Esophagus muscularis mucosa (tissue), 4 donors: Measurements from ENCODE around the gene QPRT. TPM values are rescaled to one million over a fixed set of nuclear protein-coding genes. Genes with fewer than 3 reads are reported as not detected.
"Not testable (repeated sequence)": the region's sequence is repeated elsewhere in the genome, so short reads cannot be mapped to it uniquely, and the experiment has no call there.

Experiments
- DNase-seq: peaks from one replicate; pipeline ENCODE4 v3.0.0-alpha.2; 2017; ENCODE audit errors: extremely low spot score
- H3K27ac ChIP-seq, 4 donors: fragments of 200-600 bp; sonication (generic); replicated peaks in 1 of 4; 1 replicate in 3 of 4; 2 replicates in 1 of 4; pipeline ENCODE4 v1.5.1; 2016 to 2019; ENCODE audit warnings: mild to moderate bottlenecking in 1 of 4
- H3K27me3 ChIP-seq, 4 donors: fragments of 200-600 bp; sonication (generic); one replicate each; pipeline versions ENCODE4 v1.5.1 to v1.6.0; 2016 to 2019
- H3K36me3 ChIP-seq, 4 donors: fragments of 200-600 bp; sonication (generic); one replicate each; pipeline ENCODE4 v1.5.1; 2016 to 2019
- H3K4me1 ChIP-seq, 4 donors: fragments of 200-600 bp; sonication (generic); one replicate each; pipeline ENCODE4 v1.5.1; 2016 to 2019
- H3K4me3 ChIP-seq, 4 donors: fragments of 200-600 bp; sonication (generic); 1 replicate in 2 of 4; 2 replicates in 2 of 4; pipeline ENCODE4 v1.5.1; 2016 to 2019; ENCODE audit warnings: mild to moderate bottlenecking in 4 of 4, moderate library complexity in 1 of 4
- H3K9me3 ChIP-seq, 4 donors: fragments of 200-600 bp; sonication (generic); 1 replicate in 3 of 4; 2 replicates in 1 of 4; pipeline ENCODE4 v1.5.1; 2016 to 2019
- EP300 ChIP-seq: sonication (generic); formaldehyde crosslinking; IDR thresholded peaks from one replicate; pipeline ENCODE4 v1.6.1; 2017; ENCODE audit warnings: antibody characterized with exemption
- POLR2A ChIP-seq: fragments of 450-650 bp; IDR thresholded peaks from one replicate; pipeline ENCODE4 v1.6.1; 2017; ENCODE audit warnings: antibody characterized with exemption, moderate library complexity, mild to moderate bottlenecking, low read depth
- POLR2AphosphoS5 ChIP-seq, 2 donors: sonication (generic); formaldehyde crosslinking; IDR thresholded peaks; one replicate each; pipeline ENCODE4 v1.6.1; 2017; ENCODE audit warnings: antibody characterized with exemption in 2 of 2
- WGBS: methylation state at CpG from one replicate; pipeline ENCODE4 v1.1.5; 2018; 5-methylcytosine and 5-hydroxymethylcytosine counted together
- intact Hi-C: fragments of 100-400 bp; cut with DNase I; formaldehyde crosslinking; loops from one replicate; pipeline ENCODE4 v1.15.1; 2023
- total RNA-seq, 4 donors: library from RNA; depleted of rRNA; stranded (reverse); fragments of >200 nt; gene quantifications; one replicate each; pipeline versions ENCODE4 v1.1.0 to v1.2.1, GENCODE V29; 2016
- TF ChIP-seq, protein P1 (sequence below), 3 experiments: fragments of 200-600 bp in 2 of 3; fragments of 450-650 bp in 1 of 3; sonication (generic) in 2 of 3; IDR thresholded peaks; one replicate each; pipeline ENCODE4 v1.5.1; 2017 to 2019; ENCODE audit warnings: antibody characterized with exemption in 3 of 3, mild to moderate bottlenecking in 2 of 3, moderate library complexity in 1 of 3

QPRT gene
- total RNA-seq, 4 donors from 2014 or later, result 1.7 to 5.1 (median 2.7) TPM

DNA sequence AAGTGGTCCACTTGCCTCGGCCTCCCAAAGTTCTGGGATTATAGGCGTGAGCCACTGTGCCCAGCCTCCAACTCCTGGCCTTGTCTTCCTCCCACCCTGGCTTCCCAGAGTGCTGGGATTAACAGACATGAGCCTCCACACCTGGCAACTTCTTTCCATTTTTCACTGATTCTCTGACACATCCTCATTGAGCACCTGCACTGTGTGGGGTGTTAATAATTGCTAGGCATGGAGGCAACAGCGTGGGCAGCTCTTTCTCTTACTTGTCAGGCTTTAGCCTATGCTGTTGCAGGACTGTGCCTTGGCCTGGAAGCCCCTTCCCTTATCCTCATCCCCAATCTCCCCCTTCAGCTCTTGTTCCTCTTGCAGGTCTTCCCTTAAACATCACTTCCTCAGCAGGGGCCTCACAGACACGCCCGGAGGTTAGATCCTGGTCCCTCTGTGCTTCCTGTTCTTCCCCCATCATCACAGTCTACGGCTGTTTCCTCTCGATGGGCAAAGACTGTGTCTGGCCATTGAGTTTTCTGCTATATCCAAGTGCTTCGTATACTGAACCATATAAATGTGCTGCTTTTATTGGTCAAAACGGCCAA is 7.9 kb downstream of the QPRT start:
- H3K27me3 ChIP-seq, result no peaks in the 10 kb centered on the region
- no peak for DNase-seq
- intact Hi-C loops, result no loop called here
- H3K27ac ChIP-seq, result no peak overlapping the region
- TF ChIP-seq POLR2AphosphoS5 (IDR thresholded peaks at IDR 0.05) (no peak), POLR2A (no peak), EP300 (no peak)
- TF ChIP-seq, protein P1, sequence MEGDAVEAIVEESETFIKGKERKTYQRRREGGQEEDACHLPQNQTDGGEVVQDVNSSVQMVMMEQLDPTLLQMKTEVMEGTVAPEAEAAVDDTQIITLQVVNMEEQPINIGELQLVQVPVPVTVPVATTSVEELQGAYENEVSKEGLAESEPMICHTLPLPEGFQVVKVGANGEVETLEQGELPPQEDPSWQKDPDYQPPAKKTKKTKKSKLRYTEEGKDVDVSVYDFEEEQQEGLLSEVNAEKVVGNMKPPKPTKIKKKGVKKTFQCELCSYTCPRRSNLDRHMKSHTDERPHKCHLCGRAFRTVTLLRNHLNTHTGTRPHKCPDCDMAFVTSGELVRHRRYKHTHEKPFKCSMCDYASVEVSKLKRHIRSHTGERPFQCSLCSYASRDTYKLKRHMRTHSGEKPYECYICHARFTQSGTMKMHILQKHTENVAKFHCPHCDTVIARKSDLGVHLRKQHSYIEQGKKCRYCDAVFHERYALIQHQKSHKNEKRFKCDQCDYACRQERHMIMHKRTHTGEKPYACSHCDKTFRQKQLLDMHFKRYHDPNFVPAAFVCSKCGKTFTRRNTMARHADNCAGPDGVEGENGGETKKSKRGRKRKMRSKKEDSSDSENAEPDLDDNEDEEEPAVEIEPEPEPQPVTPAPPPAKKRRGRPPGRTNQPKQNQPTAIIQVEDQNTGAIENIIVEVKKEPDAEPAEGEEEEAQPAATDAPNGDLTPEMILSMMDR (IDR thresholded peaks at IDR 0.05), result no peak
- WGBS, result 75% methylated on average over 9 of the region's 9 CpGs
- no peaks in the 10 kb centered on the region for H3K4me1 ChIP-seq
- H3K4me3 ChIP-seq, result no peak overlapping the region
- H3K36me3 ChIP-seq, result no peaks in the 10 kb centered on the region
- no peaks in the 10 kb centered on the region for H3K9me3 ChIP-seq

DNA sequence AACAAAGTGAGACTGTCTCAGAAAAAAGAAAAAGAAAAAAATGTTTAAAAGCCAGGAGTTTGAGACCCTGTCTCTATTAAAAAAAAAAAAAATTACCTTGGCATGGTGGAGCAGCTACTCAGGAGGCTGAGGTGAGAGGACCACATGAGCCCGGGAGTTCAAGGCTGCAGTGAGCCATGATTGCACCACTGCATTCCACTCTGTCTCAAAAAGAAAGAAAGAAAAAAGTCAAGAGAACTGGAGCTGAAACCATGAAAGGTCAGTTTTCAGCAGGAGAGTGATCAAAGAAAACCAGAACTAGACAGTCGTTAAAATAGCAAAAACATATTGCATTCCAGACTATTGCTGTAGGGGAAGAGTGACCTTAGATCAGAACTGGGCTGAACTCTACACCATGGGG is 8.8 kb downstream of the QPRT start:
- no peak overlapping the region for H3K4me3 ChIP-seq
- H3K4me1 ChIP-seq, result no peaks in the 10 kb centered on the region
- DNase-seq, result no peak
- no peaks in the 10 kb centered on the region for H3K27me3 ChIP-seq
- H3K36me3 ChIP-seq, result no peaks in the 10 kb centered on the region
- no peaks in the 10 kb centered on the region for H3K9me3 ChIP-seq
- TF ChIP-seq POLR2AphosphoS5 (IDR thresholded peaks at IDR 0.05) (no peak), EP300 (no peak), POLR2A (no peak)
- TF ChIP-seq, protein P1 (IDR thresholded peaks at IDR 0.05), result no peak
- 75% methylated on average over 2 of the region's 2 CpGs for WGBS
- intact Hi-C loops, result no loop called here
- H3K27ac ChIP-seq, result no peak overlapping the region

DNA sequence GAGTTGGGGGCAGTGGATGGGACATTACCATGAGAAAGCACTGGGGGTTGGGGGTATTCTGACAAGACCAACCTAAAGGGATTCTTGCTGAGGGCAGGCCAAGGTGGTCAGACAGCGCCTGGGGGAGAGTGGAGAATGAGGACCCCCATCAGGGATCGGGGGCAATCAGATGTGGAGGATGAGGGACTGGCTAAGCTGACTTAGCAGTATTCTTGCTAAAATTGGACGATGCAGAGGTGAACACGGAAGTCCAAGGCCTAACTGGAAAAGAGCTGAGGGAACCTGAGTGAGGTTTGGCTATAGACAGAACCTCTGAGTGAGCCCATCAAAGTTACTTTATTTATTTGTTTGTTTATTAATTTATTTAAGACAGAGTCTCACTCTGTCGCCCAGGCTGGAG is 9.2 kb downstream of the QPRT start:
- H3K36me3 ChIP-seq, result no peaks in the 10 kb centered on the region
- no peak overlapping the region for H3K4me3 ChIP-seq
- no peak for DNase-seq
- no peaks in the 10 kb centered on the region for H3K9me3 ChIP-seq
- no peaks in the 10 kb centered on the region for H3K4me1 ChIP-seq
- TF ChIP-seq EP300 (no peak), POLR2AphosphoS5 (IDR thresholded peaks at IDR 0.05) (no peak), POLR2A (no peak)
- TF ChIP-seq, protein P1 (IDR thresholded peaks at IDR 0.05), result no peak
- H3K27me3 ChIP-seq, result no peaks in the 10 kb centered on the region
- intact Hi-C loops, result no loop called here
- 88% methylated on average over 5 of the region's 5 CpGs for WGBS
- no peak overlapping the region for H3K27ac ChIP-seq

DNA sequence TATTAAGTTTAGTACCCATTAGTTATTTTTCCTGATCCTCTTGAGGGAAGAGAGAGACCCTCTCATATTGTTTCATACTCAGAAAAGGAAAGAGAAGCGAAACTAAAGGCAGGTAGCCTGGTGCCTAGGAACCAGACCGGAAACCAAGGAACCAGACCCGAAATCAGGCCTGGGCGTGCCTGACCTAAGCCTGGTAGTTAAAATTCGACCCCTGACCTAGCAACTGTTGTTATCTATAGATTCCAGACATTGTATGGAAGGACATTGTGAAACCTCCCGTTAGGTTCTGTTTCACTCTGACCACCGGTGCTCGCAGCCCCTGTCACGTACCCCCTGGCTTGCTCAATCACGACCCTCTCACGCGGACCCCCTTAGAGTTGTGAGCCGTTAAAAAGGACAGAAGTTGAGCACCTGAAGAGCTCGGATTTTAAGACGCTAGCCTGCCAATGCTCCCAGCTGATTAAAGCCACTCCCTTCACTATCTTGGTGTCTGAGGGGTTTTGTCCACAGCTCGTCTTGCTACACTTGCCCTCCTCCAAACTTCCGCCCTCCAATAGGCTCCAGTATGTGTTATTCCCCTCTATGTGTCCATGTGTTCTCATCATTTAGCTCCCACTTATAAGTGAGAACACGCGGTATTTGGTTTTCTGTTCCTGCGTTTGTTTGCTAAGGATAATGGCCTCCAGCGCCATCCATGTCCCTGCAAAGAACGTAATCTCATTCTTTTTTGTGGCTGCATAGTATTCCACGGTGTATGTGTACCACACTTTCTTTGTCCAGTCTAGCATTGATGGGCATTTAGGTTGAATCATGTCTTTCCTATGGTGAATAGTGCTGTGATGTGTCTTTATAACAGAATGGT is 10.7 kb downstream of the QPRT start:
- H3K27ac ChIP-seq, H3K36me3 ChIP-seq, H3K27me3 ChIP-seq, H3K9me3 ChIP-seq, intact Hi-C loops, H3K4me3 ChIP-seq, DNase-seq, H3K4me1 ChIP-seq: not testable (repeated sequence)
- WGBS, result 89% methylated on average over 23 of the region's 23 CpGs

DNA sequence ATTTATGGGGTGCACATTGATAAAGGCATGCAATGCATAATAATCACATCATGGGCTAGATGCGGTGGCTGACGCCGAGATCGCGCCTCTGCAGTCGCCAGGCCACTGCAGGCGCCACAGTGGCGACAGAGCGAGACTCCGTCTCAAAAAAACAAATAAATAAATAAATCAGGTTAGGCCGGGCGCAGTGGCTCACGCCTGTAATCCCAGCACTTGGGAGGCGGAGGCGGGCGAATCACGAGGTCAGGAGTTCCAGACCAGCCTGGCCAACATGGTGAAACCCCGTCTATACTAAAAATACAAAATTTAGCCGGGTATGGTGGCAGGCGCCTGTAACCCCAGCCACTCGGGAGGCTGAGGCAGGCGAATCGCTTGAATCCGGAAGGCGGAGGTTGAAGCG is 13.6 kb downstream of the QPRT start:
- DNase-seq, H3K4me1 ChIP-seq, H3K27me3 ChIP-seq, intact Hi-C loops, H3K9me3 ChIP-seq, H3K36me3 ChIP-seq, H3K27ac ChIP-seq, H3K4me3 ChIP-seq: not testable (repeated sequence)
- WGBS, result 99% methylated on average over 26 of the region's 26 CpGs
